ENCODE data around the gene RSU1.

RSU1 gene

GRCh38 chr10:16716051-16716450, 101.2 kb downstream of the RSU1 start:
- ChIA-PET POLR2A (ENCODE audit: low non-redundant PET) (no interaction called here), CTCF (no interaction called here)
- DNase-seq (ENCODE audit: low spot score): no peak
- TF ChIP-seq, protein P1, sequence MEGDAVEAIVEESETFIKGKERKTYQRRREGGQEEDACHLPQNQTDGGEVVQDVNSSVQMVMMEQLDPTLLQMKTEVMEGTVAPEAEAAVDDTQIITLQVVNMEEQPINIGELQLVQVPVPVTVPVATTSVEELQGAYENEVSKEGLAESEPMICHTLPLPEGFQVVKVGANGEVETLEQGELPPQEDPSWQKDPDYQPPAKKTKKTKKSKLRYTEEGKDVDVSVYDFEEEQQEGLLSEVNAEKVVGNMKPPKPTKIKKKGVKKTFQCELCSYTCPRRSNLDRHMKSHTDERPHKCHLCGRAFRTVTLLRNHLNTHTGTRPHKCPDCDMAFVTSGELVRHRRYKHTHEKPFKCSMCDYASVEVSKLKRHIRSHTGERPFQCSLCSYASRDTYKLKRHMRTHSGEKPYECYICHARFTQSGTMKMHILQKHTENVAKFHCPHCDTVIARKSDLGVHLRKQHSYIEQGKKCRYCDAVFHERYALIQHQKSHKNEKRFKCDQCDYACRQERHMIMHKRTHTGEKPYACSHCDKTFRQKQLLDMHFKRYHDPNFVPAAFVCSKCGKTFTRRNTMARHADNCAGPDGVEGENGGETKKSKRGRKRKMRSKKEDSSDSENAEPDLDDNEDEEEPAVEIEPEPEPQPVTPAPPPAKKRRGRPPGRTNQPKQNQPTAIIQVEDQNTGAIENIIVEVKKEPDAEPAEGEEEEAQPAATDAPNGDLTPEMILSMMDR (conservative IDR thresholded peaks at IDR 0.05; ENCODE audit: low read depth): no peak
- H3K27ac ChIP-seq: no peak overlapping the region

DNA sequence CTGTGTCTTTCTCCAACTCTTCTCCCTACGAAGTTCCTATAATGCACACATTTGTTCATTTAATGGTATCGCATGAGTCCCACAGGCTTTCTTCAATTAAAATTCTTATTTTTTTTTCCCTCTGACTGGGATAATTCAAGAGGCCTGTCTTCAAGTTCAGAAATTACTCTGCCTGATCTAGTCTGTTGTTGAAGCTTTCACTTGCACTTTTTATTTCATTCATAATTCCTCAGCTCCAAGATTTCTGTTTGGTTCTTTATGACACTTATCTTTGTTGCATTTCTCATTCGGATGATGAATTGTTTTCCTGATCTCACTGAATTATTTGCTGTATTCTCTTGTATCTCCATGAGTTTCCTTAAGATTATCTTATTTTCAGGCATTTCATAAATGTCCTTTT, 103.9 kb downstream of the RSU1 start:
- CTCF ChIA-PET: no interaction called here
- H3K27ac ChIP-seq: no peak overlapping the region
- TF ChIP-seq, protein P1 (conservative IDR thresholded peaks at IDR 0.05; ENCODE audit: low read depth): no peak
- POLR2A ChIA-PET (ENCODE audit: low non-redundant PET): no interaction called here
- DNase-seq (ENCODE audit: low spot score): no peak

- ChIA-PET CTCF (no interaction called here), POLR2A (ENCODE audit: low non-redundant PET) (no interaction called here)
- no peak overlapping the region for H3K27ac ChIP-seq
- DNase-seq (ENCODE audit: low spot score): no peak
- TF ChIP-seq, protein P1 (conservative IDR thresholded peaks at IDR 0.05; ENCODE audit: low read depth): no peak
Observed at GRCh38 chr10:16712883-16713282, 104.3 kb downstream of the RSU1 start.

DNA sequence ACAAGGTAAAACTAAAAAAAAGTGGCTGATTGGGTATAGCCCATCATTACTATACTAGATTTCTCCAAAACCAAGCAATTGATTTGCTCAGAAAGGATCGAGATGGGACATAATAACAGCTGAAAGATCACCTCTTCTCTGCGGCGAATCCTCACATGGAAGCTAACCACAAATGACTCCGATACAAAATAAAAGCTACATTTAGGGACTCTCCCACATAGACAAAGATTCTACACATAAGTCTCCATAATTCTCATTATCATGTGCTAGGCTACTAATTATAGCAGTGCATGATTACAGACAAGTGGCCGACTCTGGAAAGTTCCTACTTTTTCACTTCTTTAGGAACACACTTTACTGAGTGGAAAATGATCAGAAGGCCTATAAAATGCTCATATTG, 116.9 kb downstream of the RSU1 start:
- ChIA-PET CTCF (no interaction called here), POLR2A (ENCODE audit: low non-redundant PET) (no interaction called here)
- no peak for DNase-seq (ENCODE audit: low spot score)
- TF ChIP-seq, protein P1 (conservative IDR thresholded peaks at IDR 0.05; ENCODE audit: low read depth): no peak
- H3K27ac ChIP-seq: no peak overlapping the region

- TF ChIP-seq, protein P1 (conservative IDR thresholded peaks at IDR 0.05; ENCODE audit: low read depth): no peak
- no peak overlapping the region for H3K27ac ChIP-seq
- CTCF ChIA-PET: no interaction called here
- DNase-seq (ENCODE audit: low spot score): no peak
- POLR2A ChIA-PET (ENCODE audit: low non-redundant PET): no interaction called here
Observed at GRCh38 chr10:16699435-16700057, 117.7 kb downstream of the RSU1 start.

GRCh38 chr10:16698461-16698860, 118.8 kb downstream of the RSU1 start:
- TF ChIP-seq, protein P1 (conservative IDR thresholded peaks at IDR 0.05; ENCODE audit: low read depth): no peak
- DNase-seq (ENCODE audit: low spot score): no peak
- ChIA-PET CTCF (no interaction called here), POLR2A (ENCODE audit: low non-redundant PET) (no interaction called here)
- no peak overlapping the region for H3K27ac ChIP-seq

Measured in RWPE1 (cell line).